ENCODE measurements around the gene FRK.
A peak's percentile ranks its signal among the peaks of the same experiment; 100 is the strongest.

FRK gene

DNA sequence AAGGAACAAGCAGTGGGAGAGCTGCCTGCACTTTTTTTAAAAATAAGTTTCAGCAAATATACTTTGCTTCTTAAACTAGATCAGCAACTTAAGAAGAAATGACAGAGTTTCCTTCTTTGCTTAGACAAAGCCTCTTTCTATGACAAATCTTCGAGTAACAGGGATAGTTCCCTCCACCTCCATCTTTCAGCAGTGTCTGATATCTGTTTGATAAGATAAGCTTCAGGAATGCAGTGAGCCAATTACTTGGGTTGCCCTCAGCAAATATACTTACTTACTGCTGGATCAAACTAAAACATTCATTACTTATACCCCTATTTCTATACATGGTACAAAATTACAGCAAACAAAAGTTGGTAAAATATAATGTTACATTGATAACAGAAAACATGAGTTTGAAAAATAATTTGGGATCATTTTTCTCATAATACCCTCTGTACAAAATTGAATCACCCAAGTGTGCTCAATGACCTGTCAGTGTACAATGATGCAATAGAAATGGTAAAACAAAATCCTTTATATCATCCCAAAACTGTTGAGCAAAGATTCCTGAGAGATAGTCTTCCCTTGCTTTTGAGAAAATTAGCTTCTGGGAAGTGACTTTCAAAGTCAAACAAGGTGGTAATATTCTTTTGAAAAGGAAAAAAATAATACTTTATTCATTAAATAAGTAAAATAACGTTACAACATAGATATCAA, 24.5 kb downstream of the FRK start:
- no peak for DNase-seq

DNA sequence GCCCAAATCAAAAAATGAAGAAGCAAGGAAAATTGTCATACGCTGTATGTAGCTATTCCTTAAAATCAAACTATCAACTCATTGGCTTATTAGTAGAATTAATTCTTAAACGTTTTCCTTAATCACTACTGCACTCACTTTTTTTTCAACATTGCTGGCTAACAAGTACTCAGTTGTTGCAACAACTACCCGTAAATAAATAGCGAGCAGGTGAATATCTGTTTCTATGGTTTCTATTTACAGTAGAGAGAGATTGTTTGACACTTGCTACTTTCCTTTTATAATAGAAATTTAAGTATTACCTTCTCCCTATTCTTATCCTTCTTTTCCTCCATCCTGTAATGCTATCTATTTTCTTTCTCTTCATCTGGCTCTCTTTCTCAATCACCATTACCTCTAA, 25.1 kb downstream of the FRK start:
- DNase-seq, result no peak

DNA sequence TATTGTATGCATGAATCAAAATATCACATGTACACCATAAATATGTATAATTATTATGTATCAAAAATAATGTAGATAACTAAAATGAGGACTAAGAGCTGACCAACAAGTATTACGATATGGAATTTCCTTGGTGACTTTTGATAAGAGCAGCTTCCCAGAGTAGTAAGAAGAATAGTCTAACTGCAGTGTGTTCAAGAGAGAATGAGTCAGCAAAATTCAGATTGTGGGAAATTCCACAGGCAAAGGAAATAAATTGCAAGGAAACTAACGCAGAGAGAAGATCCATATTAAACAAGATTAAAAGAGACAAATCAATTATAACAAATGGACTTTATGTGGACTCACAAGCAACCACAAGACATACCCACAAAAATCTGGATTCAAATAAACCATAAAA, 26.4 kb downstream of the FRK start:
- no peak for DNase-seq

DNA sequence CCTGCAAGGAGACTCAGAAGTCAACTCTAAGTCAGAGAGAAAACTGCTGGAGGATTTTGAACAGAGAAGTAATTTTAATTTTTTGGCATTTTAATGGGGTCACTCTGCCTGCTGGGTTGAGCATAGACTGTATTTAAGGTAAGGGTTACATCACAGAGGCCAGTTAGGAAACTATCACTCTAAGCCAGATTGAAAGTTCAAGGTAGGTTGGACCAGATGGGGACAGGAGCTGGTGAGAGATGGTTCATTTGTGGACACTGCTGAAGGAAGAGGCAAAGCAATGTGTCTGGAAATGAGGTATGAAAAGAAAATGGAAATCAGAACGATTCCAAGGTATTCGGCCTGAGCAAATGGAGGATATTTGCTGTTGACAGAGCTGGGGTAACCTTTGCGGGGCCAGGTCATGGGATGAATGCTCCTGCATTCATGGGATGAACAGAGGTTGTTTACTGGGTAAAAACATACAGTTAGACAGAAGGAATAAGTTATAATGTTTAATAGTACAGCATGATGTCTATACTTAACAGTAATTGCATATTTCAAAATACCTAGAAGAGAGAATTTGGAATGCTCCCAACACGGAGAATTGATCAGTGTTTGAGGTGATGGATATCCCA, 26.9 kb downstream of the FRK start:
- DNase-seq, result no peak

DNA sequence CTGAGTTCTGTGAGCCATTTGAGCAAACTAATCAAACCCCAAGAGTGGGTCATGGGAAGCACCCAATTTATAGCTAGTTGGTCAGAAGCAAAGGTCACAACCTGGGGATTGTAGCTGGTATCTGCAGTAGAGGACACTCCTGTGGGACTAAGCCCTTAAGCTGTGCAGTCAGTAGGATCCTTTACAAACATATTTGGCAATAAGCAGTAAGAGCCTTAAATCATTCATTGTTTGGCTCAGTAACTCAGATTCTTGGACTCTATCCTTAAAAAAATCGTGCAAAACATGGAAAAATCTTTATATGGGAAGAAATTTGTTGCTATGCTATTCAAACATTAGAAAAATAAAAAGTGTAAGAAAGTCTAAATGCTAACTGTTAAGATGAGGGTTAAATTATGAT, 29.9 kb downstream of the FRK start:
- DNase-seq, result no peak

DNA sequence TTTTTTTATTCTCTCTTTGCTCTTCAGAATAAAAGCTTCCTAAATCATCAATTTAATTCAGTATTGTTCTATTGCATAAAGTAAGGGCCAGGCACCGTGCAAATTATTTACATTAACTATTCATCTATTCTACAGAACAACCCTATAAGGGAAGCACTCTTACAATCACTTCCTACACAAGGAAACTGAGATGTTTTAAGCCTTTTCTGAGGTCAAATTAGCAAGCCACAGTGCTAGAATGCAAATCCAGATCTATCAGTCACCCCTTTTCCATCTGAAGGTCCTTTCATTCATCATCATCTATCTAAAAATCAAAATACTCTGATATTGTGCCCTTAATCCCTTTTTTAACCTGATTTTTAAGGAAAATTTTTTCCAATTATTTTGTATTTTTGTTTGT, 31.2 kb downstream of the FRK start:
- DNase-seq, result no peak

DNA sequence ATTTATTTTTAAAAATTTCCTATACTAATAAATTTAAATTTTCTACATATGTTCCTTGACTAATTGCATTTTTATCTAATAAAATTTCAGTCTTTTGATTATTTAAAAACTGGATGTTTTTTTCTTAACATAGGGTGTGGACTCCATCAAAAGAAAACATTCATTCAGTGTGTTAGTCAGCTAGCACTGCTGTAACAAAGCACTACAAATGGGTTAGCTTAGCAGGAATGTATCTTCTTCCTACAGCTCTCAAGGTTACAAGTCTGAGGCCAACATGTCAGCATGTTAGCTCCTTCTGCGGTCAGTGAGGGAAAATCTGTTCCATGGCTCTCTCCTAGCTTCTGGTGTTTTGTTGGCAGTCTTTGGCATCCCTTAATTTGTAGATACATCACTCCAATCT, 32.5 kb downstream of the FRK start:
- no peak for DNase-seq

DNA sequence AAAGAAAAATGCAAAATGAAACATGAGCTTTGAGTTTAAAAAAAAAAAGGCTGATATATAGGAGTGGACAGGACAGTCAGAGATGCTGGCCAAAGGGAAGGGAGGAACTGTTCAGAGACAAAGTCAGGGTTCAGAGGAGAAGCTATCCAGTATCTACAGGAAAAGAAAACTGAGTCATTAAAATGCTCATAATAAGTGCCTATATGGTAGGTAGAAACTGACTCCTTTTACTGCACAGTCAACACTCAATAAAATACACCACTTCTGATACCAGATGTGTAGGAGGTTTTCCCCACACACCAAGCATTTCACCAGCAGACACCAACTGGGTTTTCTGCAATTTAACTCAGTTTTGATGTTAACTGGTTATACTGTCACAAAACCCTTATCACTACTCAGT, 32.9 kb downstream of the FRK start:
- DNase-seq, result no peak

DNA sequence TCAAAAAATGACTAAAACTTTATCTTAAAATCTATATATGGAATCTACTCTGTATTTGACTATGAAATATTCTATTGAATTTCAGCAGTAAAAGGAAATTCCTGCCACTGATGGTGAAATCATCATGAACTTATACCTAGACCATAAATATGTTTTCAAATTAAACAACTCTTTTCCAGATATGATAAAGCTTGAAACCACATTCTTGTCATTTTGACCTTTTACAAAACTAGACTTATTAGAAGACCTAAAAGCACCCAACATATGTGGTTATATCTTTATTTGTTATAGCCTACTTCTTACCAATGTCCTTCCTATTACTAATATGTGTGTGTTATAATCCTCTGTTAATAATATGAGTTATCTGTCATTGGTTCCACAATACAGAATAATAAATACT, 35.3 kb downstream of the FRK start:
- DNase-seq, result no peak

DNA sequence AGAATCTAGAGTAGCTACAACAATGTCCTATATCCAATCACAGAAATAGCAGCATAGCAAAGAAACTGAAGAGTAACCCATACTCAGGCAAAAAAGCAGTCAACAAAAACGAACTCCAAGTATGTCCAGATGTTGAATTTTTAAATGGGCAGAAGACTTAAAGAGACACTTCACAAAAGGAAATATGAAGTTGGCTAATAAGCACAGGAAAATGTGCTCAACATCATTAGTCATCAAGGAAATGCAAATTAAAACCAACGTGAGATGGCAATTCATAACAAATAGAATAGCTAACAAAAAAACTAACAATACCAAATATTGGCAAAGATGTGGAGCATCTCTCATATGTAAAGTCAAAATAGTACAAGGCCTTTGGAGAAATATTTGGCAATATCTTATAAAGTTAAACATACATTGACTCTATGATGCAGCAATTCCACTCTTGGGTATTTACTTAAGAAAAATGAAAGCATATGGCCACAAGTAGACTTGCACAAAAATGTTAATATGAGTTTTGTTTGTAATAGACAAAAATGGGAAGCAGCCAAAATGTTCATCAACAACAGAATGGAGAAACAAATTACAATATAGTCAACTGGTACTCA, 37.7 kb downstream of the FRK start:
- DNase-seq, result no peak

DNA sequence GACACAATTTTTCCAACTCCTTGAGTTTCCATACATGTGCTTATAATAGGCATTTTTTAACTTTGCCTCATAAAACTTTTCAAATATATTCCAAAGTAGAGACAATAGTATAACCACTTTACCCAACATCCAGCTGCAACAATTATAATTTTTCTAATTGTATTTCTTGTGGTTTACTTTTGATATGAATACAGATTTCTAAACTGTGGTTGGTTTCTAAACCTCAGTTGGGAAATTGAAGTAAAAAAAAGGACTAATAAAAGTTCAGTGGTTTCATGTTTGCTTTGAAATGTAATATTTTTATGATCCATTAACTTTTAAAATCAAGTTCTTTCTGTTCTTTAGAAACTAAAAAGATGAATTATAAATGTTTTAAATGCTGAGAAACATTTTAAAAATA, 40.0 kb downstream of the FRK start:
- no peak for DNase-seq

DNA sequence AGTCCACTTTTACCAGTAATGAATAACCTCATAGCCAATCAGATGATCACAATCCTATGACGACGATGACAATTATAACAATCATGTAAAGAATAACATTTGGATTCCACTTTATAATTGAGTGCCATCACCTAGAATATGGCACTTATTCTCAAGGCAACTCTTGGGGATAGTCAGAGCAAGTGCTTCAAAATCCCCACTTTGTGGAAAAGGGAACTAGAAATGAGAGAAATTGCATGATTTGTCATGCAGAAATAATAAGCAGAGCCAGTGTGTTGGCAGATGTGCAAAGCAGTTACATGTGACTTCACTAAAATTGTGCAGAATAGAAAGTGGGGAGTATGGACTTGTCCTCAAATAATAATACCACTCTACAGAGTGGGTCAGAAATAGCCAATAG, 41.3 kb downstream of the FRK start:
- DNase-seq, result no peak

DNA sequence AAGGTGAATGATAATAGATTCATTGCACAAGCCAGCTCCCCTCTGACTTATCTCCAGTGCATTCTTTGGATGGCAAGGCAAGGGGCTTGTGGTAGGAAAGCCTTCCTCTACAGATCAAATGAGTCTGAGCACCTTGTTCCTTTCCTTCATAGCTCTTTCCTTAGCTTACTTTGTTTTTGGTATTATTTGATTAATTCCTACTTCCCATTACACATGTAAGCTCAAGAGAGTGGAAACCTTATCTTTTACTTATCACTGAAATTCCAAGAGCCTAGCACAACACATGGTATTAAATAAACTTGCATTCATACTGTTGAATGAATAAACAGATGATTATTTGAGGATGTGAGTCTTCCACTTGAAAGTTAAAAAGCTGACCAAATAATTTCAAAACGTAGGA, 41.7 kb downstream of the FRK start:
- DNase-seq, result no peak

DNA sequence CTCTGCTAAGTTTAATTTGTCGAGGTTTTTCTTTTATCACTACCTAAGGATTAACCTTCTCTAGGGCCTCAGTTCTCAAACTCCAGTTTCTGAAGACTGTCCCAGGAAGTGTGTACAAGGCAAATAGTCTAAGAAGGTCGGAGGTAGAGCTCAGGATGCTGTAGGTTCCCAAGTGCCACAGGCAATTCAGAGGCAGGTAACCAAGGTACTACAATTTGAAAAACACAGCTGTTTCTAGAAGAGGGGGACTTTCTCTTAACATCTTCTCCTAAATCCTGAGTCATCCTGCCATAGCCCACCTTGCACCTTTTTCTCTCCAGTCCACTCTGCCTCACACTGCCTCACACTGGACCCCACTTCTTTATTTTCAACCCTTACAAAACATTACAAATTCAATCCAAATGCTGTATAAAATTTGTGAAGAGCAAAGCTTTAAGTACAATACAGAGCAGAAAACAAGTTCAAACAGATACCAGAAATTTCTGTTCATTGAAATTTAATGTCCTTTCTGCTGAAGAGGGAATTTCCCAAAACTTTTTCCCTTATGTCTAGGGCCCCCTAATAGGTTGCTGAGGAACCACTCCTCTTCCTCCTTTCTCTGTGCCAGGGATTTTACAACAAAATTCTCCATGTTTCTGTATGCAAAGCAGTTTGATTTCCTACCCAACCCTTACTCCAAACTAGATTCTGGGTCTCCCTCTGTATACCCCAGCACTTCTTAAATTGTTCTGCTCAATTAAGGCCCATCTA, 43.0 kb downstream of the FRK start:
- no peak for DNase-seq

DNA sequence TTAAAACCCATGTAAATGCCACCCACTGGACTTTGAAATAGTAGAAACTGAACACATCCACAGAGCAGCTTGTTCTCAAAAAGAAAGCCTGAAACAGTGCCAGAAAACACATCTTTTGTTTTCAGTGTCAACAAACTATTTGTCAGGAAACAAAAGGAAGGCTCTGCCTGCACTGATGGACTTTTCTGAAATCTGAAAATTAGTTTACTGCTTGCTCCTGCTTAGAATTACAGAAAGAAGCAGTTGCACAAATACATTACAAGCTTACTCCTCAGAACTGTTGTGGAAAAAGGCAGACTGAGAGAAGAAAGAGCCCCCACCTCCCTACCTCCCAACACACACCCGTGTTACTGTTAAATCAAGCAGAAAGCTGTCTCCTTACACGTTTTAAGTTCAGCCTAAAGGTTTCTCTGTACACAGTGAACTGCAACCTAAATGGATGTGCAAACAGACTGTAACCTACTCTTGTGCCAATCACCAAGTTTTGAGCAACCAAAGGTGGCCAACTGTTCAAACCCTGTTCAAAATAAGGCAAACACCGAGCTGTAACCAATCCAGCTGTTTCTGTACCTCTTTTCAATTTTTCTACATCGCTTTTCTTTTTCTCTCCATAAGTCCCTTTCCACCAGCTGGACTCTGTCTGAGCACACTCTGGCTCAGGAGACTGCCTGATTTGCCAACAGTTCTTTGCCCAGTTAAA, 43.7 kb downstream of the FRK start:
- DNase-seq, result peak in 1 of 56 donors; percentile 34

DNA sequence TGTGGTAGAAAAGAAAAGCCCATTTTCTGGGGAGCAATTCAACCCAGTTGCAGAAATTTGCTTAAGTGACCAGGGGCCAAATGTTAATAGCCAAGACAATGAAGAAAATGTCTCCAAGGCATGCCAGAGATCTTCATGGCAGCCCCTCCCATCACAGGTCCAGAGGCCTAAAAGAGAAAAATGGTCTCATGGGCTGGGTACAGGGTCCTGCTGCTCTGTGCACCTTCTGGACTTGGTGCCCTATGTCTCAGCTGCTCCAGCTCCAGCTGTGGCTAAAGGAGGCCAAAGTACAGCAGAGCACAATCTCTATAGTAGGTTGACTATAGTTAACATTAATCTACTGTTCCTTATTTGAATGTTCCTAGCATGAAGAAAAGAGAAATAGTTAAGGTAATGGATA, 44.7 kb downstream of the FRK start:
- DNase-seq, result no peak

DNA sequence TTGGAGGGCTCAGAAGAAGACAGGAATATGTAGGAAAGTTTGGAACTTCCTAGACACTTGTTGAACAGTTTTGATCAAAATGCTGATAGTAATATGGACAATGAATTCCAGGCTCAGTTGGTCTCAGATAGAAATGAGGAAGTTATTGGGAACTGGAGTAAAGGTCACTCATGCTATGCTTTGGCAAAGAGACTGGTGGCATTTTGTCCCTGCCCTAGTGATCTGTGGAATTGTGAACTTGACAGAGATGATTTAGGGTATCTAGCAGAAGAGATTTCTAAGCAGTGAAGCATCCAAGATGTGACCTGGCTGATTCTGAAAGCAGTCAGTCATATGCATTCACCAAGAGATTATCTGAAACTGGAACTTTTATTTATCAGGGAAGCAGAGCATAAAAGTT, 45.1 kb downstream of the FRK start:
- DNase-seq, result no peak

DNA sequence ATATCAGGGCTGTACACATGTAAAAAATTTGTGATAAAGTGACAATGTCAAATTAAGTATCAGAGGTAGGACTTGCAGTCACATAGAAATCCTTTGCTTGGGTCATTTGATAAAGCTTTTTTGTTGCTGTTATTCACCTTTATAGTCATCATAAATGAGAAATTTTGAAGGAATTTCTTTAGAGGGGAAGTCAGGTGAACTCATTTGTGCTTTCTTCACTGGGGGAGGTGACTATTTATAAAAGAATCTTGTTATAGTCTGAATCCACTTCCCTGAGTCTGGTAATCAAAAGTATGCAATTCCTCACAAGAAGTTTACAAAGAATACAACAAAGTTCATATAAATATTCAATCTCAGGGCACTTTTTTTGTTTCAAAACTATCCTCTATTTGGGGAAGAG, 47.7 kb downstream of the FRK start:
- no peak for DNase-seq

DNA sequence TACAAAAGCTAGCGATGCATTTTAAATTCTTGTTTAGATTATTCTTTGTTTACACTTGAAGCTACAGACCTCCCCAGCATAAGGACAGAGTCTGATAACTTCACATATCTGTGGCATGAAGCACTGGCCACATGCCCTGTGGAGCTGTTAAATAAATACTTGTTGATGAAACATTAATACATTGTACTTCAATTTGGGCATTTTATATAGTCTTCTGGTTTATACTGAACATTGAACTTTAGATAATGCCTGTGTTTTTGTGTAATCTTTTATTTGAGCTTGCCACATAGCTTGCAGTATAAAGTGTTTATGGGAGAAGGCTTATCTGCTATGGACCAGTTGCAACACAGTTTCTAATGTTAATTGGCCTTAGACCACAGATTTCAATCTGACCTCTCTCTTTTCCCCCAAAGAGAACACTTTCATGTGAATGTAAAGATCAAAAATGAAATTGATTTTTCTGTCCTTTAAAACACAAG, 48.2 kb downstream of the FRK start:
- DNase-seq, result no peak

DNA sequence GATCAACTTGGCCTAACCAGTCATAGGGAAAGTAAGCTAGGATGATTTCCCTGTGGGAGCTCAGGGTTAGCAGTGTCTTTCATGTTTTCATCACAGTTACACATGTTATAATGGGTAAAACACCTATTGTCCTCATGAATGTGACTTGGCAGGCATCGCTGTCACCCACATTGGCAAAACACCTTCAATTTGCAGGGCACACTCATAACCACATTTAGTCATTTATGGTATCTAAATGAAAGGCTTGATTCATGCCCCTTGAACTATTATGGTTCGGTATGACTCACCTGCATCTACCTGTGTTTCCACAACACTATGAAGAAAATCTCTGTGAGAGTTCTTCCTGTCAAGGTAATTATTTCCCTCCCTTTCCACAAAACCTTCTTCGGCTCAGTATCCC, 49.2 kb downstream of the FRK start:
- DNase-seq, result no peak

DNA sequence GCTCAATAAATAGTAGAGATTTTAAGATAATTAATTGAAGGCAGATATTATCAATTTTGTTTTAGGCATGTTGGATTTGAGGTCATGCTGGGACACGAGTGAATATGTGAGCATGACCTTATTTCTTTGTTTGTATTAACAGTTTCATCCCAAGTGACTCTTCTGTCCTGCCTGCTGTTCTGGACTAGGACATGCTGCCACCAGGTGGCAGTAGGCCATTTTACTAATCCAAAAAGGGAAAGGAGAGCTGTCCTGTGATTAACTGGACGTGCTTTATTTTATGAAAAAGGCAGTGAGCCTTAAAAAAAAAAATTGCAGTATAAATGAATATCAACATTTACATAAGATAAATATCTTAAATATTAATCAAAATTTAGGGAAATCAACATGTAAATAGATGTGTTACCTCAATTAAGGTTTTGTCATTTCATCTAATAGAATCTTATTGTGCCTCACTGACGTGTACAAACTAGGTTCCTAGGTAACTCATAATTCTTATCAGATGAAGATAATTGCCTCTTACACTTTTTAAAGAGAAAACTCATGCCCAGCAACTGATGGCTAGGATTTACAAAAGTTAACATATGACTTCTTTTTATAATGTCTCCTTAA, 49.8 kb downstream of the FRK start:
- peak in 47 of 56 donors; percentile 3 to 86 (median 41) for DNase-seq
